ENCODE results near the gene USP24. TPM values are rescaled to one million over a fixed set of nuclear protein-coding genes. Genes with fewer than 3 reads are reported as not detected.

Gene USP24
- total and polyA plus RNA-seq, 2 donors (not counting 1 experiment from before 2014, with no cell fraction given) = 18.9 to 152 TPM

GRCh38 chr1:55129194-55129728 is 85.9 kb downstream of the USP24 start:
- no peaks in the 10 kb centered on the region for H3K27me3 Mint-ChIP-seq
- Histone ChIP-seq H3K27me3 (replicated peaks in 1 of 4; ENCODE audit: control extremely low read depth in 1 of 4, control insufficient read depth in 3 of 4, insufficient read depth in 4 of 4, low read length in 3 of 4) (no peaks in the 10 kb centered on the region), H3K9ac (ENCODE audit: low read length) (no peak overlapping the region), H3K27ac (ENCODE audit: low read length in 2 of 2) (no peak overlapping the region), H3K4me2 (replicated peaks; ENCODE audit: low read depth, low read length, poor library complexity, severe bottlenecking) (no peak overlapping the region), H3K4me3 (ENCODE audit: control extremely low read depth in 1 of 5, extremely low read depth in 1 of 5, insufficient read depth in 1 of 5, low read depth in 2 of 5, low read length in 4 of 5) (no peak overlapping the region), H2AFZ (ENCODE audit: insufficient read depth, low read depth, low read length, poor library complexity, severe bottlenecking) (no peak overlapping the region), H3K36me3 (replicated peaks in 1 of 2; ENCODE audit: control extremely low read depth in 1 of 2, control insufficient read depth in 1 of 2, extremely low read depth in 1 of 2, insufficient read depth in 2 of 2, low read length in 1 of 2) (peaks cover 31 to 93% of the 10 kb centered on the region in 2 experiments), H4K20me1 (ENCODE audit: control insufficient read depth, insufficient read depth, low read length, poor library complexity, severe bottlenecking) (no peaks in the 10 kb centered on the region), H3K4me1 (ENCODE audit: control insufficient read depth in 2 of 2, insufficient read depth in 2 of 2, low read length in 2 of 2) (no peaks in the 10 kb centered on the region), H3K9me3 (ENCODE audit: control extremely low read depth in 1 of 3, control insufficient read depth in 2 of 3, insufficient read depth in 1 of 3, low read length in 2 of 3) (no peaks in the 10 kb centered on the region), H3K79me2 (ENCODE audit: control insufficient read depth, insufficient read depth, low read length) (peaks cover 5% of the 10 kb centered on the region)
- H3K9me3 Mint-ChIP-seq (ENCODE audit: insufficient read depth) = no peaks in the 10 kb centered on the region
- intact Hi-C loops (cut with micrococcal nuclease) = no loop called here
- ChIA-PET POLR2A (interaction anchor here (0.6 kb wide), 1 partner anchor 144 kb away, joined by 6 read pairs; no protein-coding TSS in a partner anchor), CTCF (interaction anchor here (1.0 to 2.2 kb wide), 3 partner anchors 11 to 148 kb away, joined by 3 to 9 read pairs (median 6); no protein-coding TSS in a partner anchor)
- no peak for ATAC-seq (ENCODE audit: low read depth)
- H3K4me1 Mint-ChIP-seq = peaks cover 9% of the 10 kb centered on the region
- TF ChIP-seq, protein P1, sequence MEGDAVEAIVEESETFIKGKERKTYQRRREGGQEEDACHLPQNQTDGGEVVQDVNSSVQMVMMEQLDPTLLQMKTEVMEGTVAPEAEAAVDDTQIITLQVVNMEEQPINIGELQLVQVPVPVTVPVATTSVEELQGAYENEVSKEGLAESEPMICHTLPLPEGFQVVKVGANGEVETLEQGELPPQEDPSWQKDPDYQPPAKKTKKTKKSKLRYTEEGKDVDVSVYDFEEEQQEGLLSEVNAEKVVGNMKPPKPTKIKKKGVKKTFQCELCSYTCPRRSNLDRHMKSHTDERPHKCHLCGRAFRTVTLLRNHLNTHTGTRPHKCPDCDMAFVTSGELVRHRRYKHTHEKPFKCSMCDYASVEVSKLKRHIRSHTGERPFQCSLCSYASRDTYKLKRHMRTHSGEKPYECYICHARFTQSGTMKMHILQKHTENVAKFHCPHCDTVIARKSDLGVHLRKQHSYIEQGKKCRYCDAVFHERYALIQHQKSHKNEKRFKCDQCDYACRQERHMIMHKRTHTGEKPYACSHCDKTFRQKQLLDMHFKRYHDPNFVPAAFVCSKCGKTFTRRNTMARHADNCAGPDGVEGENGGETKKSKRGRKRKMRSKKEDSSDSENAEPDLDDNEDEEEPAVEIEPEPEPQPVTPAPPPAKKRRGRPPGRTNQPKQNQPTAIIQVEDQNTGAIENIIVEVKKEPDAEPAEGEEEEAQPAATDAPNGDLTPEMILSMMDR (IDR thresholded peaks at IDR 0.05) = no peak
- no peak for TF ChIP-seq EZH2 (IDR thresholded peaks at IDR 0.05; ENCODE audit: borderline replicate concordance, insufficient read depth, low read depth, low read length, poor library complexity, severe bottlenecking)
- no peak overlapping the region for H3K4me3 Mint-ChIP-seq
- H3K27ac Mint-ChIP-seq = no peak overlapping the region
- no peak for DNase-seq
- no CpG with 5 or more reads among the region's 4 CpGs for WGBS (ENCODE audit: insufficient coverage)

- Mint-ChIP-seq H3K27me3 (no peaks in the 10 kb centered on the region), H3K27ac (peak overlapping the region; percentile 70), H3K9me3 (ENCODE audit: insufficient read depth) (no peaks in the 10 kb centered on the region), H3K4me1 (peaks cover 9% of the 10 kb centered on the region), H3K4me3 (no peak overlapping the region)
- intact Hi-C loops (cut with micrococcal nuclease) = no loop called here
- Histone ChIP-seq H3K27ac (ENCODE audit: low read length in 2 of 2) (no peak overlapping the region), H4K20me1 (ENCODE audit: control insufficient read depth, insufficient read depth, low read length, poor library complexity, severe bottlenecking) (no peaks in the 10 kb centered on the region), H3K27me3 (replicated peaks in 1 of 4; ENCODE audit: control extremely low read depth in 1 of 4, control insufficient read depth in 3 of 4, insufficient read depth in 4 of 4, low read length in 3 of 4) (no peaks in the 10 kb centered on the region), H3K4me1 (ENCODE audit: control insufficient read depth in 2 of 2, insufficient read depth in 2 of 2, low read length in 2 of 2) (no peaks in the 10 kb centered on the region), H3K4me3 (ENCODE audit: control extremely low read depth in 1 of 5, extremely low read depth in 1 of 5, insufficient read depth in 1 of 5, low read depth in 2 of 5, low read length in 4 of 5) (no peak overlapping the region), H2AFZ (ENCODE audit: insufficient read depth, low read depth, low read length, poor library complexity, severe bottlenecking) (no peak overlapping the region), H3K9me3 (ENCODE audit: control extremely low read depth in 1 of 3, control insufficient read depth in 2 of 3, insufficient read depth in 1 of 3, low read length in 2 of 3) (no peaks in the 10 kb centered on the region), H3K9ac (ENCODE audit: low read length) (no peak overlapping the region), H3K4me2 (replicated peaks; ENCODE audit: low read depth, low read length, poor library complexity, severe bottlenecking) (no peak overlapping the region), H3K79me2 (ENCODE audit: control insufficient read depth, insufficient read depth, low read length) (peaks cover 5% of the 10 kb centered on the region), H3K36me3 (replicated peaks in 1 of 2; ENCODE audit: control extremely low read depth in 1 of 2, control insufficient read depth in 1 of 2, extremely low read depth in 1 of 2, insufficient read depth in 2 of 2, low read length in 1 of 2) (peaks cover 31 to 94% of the 10 kb centered on the region in 2 experiments)
- WGBS (ENCODE audit: insufficient coverage) = no CpG with 5 or more reads among the region's 7 CpGs
- DNase-seq (no peak), ATAC-seq (ENCODE audit: low read depth) (no peak)
- TF ChIP-seq, protein P1 (IDR thresholded peaks at IDR 0.05) = no peak
- TF ChIP-seq EZH2 (IDR thresholded peaks at IDR 0.05; ENCODE audit: borderline replicate concordance, insufficient read depth, low read depth, low read length, poor library complexity, severe bottlenecking) = no peak
- ChIA-PET CTCF (interaction anchor here (1.1 kb wide), 1 partner anchor 149 kb away, joined by 3 read pairs; no protein-coding TSS in a partner anchor), POLR2A (interaction anchor here (0.6 kb wide), 1 partner anchor 145 kb away, joined by 6 read pairs; no protein-coding TSS in a partner anchor)
Measured at GRCh38 chr1:55128418-55128995, 86.7 kb downstream of the USP24 start.

Measured in B cell (primary cell).